GM19372 (cell line): Measurements from ENCODE around the gene IRF8.
A peak's percentile ranks its signal among the peaks of the same experiment; 100 is the strongest.
"Not testable (repeated sequence)": the region's sequence is repeated elsewhere in the genome, so short reads cannot be mapped to it uniquely, and the experiment has no call there.

Experiments used
- ATAC-seq: cut with Tn5 transposase; IDR thresholded peaks from one replicate; pipeline ENCODE4 v1.9.1; 2021; ENCODE audit warnings: mild to moderate bottlenecking, low read depth, moderate library complexity; ENCODE audit not compliant: unreplicated experiment

The IRF8 gene

GRCh38 chr16:85891033-85891775 is 7.8 kb upstream of the IRF8 start:
- ATAC-seq: no peak

- ATAC-seq: no peak
Measured at GRCh38 chr16:85891776-85892166, 7.2 kb upstream of the IRF8 start.

DNA sequence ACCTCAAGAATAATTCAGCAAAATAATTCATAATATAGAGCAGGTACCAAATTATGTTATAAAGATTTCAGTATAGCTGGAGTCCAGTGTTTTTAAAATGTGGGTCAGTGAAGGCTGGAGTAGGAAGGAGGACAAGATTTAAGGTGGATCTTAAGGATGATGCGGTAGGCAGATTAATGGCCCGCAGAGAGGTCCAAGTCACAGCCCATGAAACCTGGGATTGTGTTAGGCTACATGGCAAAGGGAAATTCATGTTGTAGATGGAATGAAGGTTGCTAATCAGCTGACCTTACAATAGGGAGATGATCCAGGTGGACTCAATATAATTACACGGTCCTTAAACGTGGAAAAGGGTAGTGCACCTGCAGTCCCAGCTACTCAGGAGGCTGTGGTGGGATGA is 6.2 kb upstream of the IRF8 start:
- no peak for ATAC-seq

GRCh38 chr16:85894266-85894665 is 4.7 kb upstream of the IRF8 start:
- no peak for ATAC-seq

DNA sequence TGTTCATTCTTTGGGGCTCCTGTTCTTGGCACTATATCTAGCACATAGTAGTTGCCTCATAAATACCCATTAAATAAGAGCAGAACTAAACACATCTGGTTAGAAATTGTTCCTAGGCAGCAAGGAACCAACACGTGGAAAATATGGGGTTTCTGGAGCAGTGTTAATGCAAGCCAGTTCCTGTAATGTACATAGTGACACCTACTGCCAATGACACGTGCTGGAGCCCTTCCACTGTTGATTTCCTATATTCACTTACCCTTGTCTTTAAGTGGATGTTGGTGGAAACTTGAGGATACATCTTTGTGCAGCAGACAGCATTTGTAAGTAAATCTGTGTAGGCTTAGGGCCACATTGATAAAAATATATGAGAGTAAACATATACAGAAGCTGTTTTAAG is 1.6 kb upstream of the IRF8 start:
- ATAC-seq: no peak

- ATAC-seq: no peak
Measured at GRCh38 chr16:85899444-85899843, 482 bp downstream of the IRF8 start.

GRCh38 chr16:85900027-85900792 is 1.2 kb downstream of the IRF8 start:
- no peak for ATAC-seq

GRCh38 chr16:85901110-85901509 is 2.1 kb downstream of the IRF8 start:
- ATAC-seq: no peak

- ATAC-seq: no peak
Measured at GRCh38 chr16:85901773-85902365, 2.9 kb downstream of the IRF8 start.

DNA sequence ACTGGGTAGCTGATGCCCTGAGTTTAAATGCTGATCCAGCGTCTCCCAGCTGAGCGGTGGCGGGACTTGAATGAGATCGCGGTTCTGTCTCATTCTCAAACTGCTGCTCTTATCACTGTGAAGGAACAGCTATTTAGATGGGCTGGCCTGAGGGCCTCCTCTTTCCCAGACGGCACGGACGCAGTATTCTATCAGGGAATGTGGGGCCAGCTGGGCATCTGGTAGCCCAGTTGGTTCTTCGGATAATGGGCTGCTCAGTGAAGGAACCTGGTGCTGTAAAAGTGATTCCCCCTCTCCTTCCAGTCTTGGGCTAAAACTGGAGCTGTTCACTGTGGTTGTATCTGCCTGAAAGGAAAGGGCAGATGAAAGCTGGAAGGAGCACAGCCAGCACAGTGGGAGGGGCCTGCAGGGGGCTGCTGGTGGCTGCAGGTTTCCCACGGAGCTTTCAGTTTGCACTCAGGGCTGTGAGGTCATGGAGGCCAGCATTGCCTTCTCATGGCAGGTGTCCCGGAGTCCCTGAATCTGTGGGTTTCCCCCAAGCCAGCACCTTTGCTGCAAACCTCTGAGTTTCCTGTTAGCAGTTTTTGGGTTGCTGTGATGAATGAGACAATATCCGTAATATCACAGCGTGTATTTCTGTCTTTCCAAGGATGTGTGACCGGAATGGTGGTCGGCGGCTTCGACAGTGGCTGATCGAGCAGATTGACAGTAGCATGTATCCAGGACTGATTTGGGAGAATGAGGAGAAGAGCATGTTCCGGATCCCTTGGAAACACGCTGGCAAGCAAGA is 3.6 kb downstream of the IRF8 start:
- peak; percentile 62 for ATAC-seq

GRCh38 chr16:85903559-85903958 is 4.6 kb downstream of the IRF8 start:
- ATAC-seq: no peak

- no peak for ATAC-seq
Measured at GRCh38 chr16:85905110-85906095, 6.4 kb downstream of the IRF8 start.

- ATAC-seq: no peak
Measured at GRCh38 chr16:85906349-85906748, 7.4 kb downstream of the IRF8 start.

- not testable (repeated sequence) for ATAC-seq
Measured at GRCh38 chr16:85907231-85907630, 8.3 kb downstream of the IRF8 start.

GRCh38 chr16:85908444-85908843 is 9.5 kb downstream of the IRF8 start:
- ATAC-seq: peak; percentile 47

- no peak for ATAC-seq
Measured at GRCh38 chr16:85908889-85909589, 10.1 kb downstream of the IRF8 start.

GRCh38 chr16:85909932-85910853 is 11.2 kb downstream of the IRF8 start:
- no peak for ATAC-seq

- ATAC-seq: no peak
Measured at GRCh38 chr16:85910854-85911247, 11.9 kb downstream of the IRF8 start.
